Activated effector memory CD4-positive, alpha-beta T cell treated with Interleukin-2 at 50 U/mL for 16 hours (primary cell): Measurements from ENCODE around the gene TENM3.

Experiments used
- DNase-seq: peaks from one replicate; pipeline ENCODE4 v3.0.0-alpha.2; 2020

Gene TENM3

DNA sequence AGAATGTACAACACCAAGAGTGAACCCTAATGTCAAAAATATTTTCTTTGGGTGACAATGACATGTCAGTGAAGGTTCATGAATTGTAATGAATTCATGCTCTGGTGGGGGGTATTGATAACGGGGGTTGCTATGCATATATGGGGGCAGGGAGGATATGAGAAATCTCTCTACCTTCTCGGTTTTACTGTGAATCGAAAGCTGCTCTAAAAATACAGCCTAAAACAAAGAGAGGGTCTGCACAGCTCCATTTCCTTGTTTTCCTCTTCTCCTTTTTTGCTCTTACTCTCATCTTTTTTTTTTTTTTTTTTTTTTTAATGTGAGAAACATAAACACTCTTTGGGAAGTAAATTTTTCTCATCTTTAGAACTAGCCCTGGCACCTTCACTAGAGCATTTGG is 588.2 kb downstream of the TENM3 start:
- no peak for DNase-seq

DNA sequence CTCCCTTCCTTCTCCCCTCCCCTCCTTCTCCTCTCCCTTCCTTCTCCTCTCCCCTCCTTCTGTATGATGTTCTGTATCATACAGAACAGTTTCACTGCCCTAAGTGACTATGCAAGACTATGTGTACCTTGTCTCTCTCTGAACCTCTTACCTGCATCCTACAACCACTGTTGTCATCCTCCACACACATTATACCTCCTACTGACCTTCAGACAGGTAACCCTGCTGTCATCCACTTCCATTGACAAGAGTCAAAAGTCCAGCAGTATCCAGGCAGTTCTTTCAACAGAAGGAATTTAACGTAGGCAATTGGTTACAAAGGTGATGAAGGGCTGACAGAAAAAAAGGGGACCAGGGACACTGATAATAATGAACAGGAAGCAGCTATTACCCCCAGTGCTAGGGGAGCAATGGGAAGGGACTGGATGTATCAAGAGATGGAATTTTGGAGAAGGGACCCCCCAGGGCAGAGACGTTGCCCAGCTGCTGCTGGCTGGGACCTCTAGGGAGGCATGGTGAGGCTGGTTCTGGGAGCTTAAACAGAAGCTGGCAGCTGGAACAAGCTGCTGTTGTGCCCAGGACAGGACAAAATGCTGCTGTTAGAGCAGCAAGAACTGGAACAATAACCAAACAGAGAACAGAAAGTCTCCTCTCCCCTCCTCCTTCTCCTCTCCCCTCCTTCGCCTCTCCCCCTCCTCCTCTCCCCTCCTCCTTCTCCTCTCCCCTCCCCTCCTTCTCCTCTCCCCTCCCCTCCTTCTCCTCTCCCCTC is 589.3 kb downstream of the TENM3 start:
- no peak for DNase-seq

DNA sequence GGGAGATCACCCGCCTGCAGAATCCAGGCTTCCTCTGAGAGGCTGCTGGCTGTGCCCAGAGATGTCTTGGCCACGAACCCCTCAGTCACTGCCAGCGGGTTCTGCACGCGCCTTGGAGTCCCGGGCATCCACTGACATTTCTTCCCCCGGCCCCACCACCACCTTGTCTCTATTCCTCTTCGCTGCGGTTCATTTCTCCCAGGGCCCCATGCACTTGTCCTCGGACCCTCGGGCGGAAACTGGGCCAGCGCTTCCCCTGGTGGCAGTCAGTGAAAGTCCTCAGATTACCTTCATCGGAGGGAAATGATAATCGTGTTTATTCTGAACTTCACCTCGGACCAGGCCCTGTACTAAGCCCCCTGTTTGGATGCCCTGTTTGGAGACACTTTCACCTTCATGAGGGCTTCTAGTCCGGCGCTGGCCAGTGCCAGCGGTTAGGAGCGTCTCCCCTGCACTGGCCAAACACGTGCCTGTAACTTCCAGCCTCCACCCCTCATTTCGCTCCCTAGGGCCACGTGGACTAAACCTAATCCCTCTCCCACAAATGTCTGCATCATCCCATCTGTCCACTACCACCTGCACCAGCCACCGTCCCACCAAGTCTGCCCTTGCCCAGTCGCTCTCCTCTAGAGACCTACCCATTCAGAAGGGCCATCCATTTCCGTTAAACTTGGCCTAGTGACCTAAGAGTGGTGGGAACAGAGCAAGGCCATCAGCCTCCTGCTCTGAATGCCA is 592.0 kb downstream of the TENM3 start:
- no peak for DNase-seq

DNA sequence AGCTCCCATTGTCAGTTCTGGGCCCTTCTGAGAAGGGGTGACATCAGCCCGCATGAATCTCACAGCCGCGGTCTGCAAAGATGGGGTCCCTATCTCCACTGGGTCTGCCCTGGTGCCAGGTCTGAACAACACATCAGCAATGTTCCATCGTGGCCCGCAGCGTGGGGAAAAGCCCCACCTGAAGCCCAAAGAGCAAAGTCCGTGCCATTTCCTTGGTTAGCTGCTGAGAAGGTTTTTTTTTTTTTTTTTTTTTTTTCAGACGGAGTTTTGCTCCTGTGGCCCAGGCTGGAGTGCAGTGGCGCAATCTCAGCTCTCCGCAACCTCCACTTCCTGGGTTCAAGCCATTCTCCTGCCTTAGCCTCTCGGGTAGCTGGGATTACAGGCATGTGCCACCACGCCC is 594.6 kb downstream of the TENM3 start:
- no peak for DNase-seq

DNA sequence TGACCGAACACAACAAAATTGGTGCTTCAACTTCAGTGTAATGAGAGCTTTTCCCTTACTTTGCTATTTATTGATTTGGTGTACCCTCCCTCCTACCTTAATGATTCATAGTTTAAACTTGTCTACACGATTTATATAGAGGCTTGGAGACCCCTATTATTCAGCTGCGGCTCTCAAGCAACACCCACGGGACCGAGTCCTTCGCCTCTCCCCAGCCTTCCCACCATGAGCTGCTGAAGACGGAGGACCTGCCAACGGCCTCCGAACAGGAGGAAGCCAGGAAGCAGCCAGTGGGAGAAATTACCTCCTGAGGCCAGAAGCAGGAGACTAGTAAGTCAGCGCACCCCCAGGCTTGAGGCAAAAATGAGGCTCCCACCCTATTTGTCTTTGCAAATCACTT is 595.3 kb downstream of the TENM3 start:
- DNase-seq, result no peak

DNA sequence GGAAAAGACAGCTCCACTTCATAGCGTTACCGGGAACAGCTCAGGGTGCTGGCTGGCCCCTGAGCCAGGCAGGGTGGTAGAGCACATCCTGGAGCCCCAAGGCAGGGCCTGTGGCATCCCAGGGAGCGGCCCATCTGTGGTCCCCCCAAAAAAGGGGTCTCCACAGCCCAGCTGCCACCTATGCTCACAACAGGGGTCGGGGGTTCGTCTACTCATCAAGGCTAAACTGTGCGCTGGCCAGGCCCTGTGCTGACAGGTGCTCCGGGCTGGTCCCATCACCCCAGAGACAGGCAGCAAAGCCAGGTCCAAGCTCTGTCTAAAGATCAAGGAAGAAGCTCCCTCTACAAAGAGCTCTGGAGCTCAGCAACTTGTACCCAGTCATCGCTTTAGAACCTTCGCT is 596.1 kb downstream of the TENM3 start:
- no peak for DNase-seq

DNA sequence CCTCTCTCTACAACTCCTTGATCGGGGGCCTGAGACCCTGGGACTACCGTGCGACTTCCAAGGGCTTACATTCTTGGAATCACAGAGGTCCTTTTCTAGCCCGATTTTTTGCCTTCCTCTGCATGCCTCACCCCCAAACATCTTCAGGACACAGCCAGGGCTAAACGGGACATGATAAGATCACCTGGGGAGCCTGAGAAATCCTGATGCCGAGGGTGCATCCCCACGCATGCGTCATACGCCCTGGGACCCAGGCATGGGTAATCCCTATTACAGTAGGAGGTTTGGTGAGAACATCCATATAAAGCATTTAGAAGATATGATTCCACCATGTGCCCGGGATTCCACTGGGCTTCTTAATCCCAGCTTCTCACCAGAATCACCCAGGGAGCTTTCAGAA is 596.9 kb downstream of the TENM3 start:
- DNase-seq, result no peak

DNA sequence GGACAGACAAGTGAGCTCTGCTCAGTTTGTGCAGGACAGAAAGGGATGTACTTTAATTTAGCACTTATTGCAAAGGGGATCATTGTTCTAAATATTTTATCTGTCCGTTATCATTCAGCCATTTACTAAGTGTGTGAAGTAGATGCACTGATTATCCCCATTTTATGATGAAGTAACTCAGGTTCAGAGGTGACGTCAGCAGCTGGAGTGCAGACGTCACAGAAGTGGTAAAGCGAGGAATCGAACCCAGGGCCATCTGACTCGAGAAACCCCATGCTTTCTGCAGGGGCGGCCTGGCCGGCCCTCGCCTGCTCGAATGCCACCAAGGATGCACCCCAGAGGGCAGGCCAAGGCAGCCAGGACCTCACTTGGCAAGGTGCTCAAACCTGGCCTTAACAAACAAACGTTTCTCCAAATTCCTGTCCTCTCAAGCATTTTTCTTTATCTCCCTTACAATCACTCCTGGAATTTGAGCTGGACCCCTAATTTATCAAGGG is 599.0 kb downstream of the TENM3 start:
- DNase-seq, result no peak

DNA sequence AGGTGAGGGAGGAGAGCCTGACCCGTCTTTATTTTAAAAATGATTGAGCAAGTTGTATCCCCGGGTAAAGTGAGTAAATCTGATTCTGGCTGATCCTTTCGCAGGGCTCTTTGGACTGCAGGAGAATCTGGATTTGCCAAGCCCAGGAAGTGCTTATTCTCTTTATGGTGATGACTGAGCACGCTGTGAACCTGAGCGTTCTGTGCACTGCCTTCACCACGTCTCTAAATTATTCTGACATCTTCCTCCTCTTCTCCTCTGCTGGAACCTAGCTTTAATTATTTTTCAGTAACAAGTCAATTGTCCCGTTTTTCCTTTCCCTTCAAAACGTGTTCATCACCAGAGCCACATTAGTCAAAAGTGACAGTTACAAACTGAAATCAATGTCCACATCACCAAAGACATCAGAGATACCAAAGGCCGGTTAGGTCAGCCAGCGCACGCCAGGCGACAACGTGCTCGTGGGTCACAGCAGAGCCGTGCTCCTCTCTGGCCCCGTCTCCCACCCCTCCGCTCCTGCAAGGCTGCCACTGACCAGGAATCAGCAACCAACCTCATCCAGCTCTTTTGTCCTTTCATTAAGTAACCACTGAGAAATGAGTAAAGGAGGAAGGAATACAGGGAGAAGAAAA is 599.7 kb downstream of the TENM3 start:
- no peak for DNase-seq

DNA sequence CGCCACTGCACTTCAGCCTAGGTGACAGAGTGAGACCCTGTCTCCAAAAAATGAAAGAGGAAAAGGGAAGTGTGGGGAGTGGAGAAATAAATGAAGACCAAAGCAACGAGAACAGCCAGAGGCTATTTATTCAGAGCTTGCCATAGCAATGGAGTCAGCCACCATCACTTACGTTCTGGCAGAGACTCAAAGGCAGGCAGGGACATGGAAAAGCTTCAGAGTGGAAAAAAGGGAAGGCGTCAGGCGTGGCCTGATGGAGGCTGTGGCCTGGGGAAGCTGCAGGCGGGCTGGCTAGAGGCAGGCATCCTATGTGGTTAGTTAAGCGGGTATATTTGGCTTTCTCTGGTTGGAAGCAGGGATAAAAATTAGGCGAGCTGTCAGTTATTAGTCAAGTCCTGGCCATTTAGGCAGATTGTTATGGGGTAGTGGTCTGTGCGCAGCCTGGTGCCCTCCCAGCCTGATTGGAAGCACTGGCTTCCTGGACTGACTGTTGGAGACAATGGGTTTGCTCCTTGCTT is 600.7 kb downstream of the TENM3 start:
- no peak for DNase-seq

DNA sequence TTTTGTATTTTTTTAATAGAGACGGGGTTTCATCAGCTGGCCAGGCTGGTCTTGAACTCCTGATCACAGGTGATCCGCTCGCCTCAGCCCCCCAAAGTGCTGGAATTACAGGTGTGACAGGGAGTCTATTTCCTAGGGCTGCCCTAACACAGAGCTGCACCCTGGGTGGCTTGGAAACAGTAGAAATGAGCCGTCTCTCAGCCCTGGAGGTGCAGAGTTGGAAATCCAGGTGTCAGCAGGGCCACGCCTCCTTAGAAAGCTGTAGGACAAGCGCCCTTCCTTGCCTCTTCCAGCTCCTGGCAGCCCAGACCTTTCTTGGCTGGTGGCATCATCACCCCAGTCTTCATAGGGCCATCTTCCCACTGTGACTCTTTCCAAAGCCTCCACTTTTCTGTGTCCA is 602.4 kb downstream of the TENM3 start:
- DNase-seq, result no peak

DNA sequence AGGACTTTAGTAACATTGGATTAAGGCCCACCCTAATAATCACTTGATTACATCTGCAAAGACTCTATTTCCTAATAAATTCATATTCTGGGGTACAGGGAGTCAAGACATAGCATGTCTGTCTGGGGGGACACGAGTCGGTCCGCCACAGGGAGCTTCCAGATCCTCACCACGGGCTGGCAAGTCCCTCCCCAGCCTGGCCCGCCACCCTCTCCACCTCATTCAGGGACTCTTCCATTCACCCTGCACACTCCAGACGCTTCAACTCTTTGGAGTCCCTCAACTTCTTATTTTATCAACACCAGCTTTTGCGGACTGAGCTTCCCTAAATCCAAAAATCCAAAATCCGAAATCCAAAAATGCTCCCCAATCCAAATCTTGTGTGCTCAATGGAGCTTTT is 602.8 kb downstream of the TENM3 start:
- no peak for DNase-seq

DNA sequence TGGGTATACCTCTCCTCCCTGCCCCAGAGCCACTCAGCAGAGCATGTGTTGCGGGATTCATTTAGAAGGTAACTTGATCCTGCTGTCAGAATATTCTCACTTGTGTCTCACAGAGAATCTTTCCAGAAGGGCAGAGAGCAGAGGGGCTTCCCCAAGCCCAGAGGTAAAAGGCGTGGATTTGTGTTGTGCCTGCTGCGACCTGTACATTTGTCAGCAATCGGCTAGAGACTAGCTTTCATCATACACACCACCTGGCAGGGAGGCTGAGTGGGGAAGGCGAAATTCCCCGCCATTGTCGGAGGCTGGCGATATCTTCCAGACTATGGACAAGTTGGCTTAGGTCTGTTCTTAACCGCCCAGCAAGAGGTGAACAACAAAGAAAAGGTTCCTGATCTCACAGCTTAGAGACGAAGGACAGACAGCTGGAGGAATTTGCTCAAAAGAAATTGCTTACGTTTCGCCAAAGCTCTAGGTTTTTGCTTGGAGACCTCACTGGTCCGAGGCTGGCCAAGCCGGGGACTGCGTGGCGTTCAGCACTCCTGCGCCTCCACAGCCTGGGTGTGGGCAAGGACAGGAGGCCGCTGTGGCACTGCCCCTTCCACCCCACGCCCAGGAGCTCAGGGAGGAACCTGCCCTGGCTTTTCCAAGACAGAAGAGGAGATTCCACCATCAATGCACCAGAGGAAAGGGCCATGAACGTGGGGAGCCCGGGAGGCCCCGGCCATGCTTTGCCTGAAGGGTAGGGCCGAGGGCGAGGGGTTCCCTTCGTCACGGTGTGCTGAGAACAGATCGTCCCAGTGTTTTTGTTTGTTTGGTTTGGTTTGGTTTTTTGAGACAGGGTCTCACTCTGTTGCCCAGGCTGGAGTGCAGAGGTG is 604.6 kb downstream of the TENM3 start:
- no peak for DNase-seq

DNA sequence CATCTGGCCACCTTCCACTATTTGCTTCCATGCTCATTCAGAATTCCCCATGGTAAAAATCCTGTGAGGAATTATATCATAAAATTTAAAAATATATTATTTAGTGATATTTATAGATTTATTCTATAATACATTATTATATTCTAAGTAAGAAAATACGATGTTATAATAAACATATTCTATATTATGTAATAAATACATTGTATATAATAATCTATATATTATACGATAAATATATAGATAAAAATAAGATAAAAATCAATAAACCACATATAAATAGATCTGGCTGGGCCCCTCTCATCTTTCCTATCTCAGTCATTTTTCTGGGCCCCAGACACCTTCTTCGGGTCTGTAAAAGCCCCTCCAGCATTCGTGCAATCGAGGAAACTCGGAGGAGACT is 605.5 kb downstream of the TENM3 start:
- no peak for DNase-seq
